Heart left ventricle (tissue), 16 donors: Measurements from ENCODE around the gene LAMP5. TPM values are rescaled to one million over a fixed set of nuclear protein-coding genes. Genes with fewer than 3 reads are reported as not detected.

Source experiments
- ATAC-seq, 4 donors: fragments of 200-7000 bp; cut with Tn5 transposase; one replicate each; pipeline ENCODE4 v1.9.1; 2020 to 2022; ENCODE audit warnings: moderate library complexity in 4 of 4, mild to moderate bottlenecking in 3 of 4, moderate number of reproducible peaks in 1 of 4
- DNase-seq, 5 donors: peaks; one replicate each; pipeline ENCODE4 v3.0.0-alpha.2; 2020
- H3K27ac ChIP-seq, 12 donors: fragments of 200-600 bp; sonication (generic) in 4 of 12; one replicate each; pipeline versions ENCODE4 v1.5.0 to v1.8.0; 2016 to 2022; ENCODE audit warnings: mild to moderate bottlenecking in 2 of 12
- H3K27me3 ChIP-seq, 9 donors: fragments of 200-600 bp; sonication (generic) in 2 of 9; one replicate each; pipeline versions ENCODE4 v1.5.1 to v1.8.0; 2016 to 2022; ENCODE audit warnings: mild to moderate bottlenecking in 3 of 9
- H3K36me3 ChIP-seq, 9 donors: fragments of 200-600 bp; sonication (generic) in 2 of 9; one replicate each; pipeline versions ENCODE4 v1.5.0 to v1.8.0; 2018 to 2022; ENCODE audit warnings: mild to moderate bottlenecking in 2 of 9
- H3K4me1 ChIP-seq, 12 donors: fragments of 200-600 bp; sonication (generic) in 4 of 12; one replicate each; pipeline versions ENCODE4 v1.5.0 to v1.8.0; 2016 to 2022; ENCODE audit warnings: mild to moderate bottlenecking in 3 of 12
- H3K4me3 ChIP-seq, 12 donors: fragments of 200-600 bp; sonication (generic) in 4 of 12; one replicate each; pipeline versions ENCODE4 v1.5.0 to v1.8.0; 2017 to 2022; ENCODE audit warnings: mild to moderate bottlenecking in 9 of 12, moderate library complexity in 4 of 12
- H3K9me3 ChIP-seq, 12 donors: fragments of 200-600 bp; sonication (generic) in 4 of 12; one replicate each; pipeline versions ENCODE4 v1.5.0 to v1.8.0; 2016 to 2022; ENCODE audit warnings: mild to moderate bottlenecking in 1 of 12
- CTCF ChIP-seq, 12 donors: fragments of 200-600 bp; sonication (generic) in 4 of 12; IDR thresholded peaks; one replicate each; pipeline versions ENCODE4 v1.5.0 to v1.8.0; 2018 to 2022; ENCODE audit warnings: antibody characterized with exemption in 12 of 12, mild to moderate bottlenecking in 5 of 12
- POLR2A ChIP-seq, 2 donors: fragments of 450-650 bp; IDR thresholded peaks; one replicate each; pipeline ENCODE4 v1.6.1; 2017; ENCODE audit warnings: antibody characterized with exemption in 2 of 2, mild to moderate bottlenecking in 2 of 2, moderate library complexity in 2 of 2
- WGBS, 4 donors: extraction: QIAGEN DNeasy Blood & Tissue Kit in 2 of 4; methylation state at CpG; one replicate each; pipeline versions ENCODE4 v1.1.5 to v1.1.7; 2013 to 2018; 5-methylcytosine and 5-hydroxymethylcytosine counted together
- intact Hi-C, 10 donors: fragments of 100-400 bp; cut with DNase I; formaldehyde crosslinking; loops; one replicate each; pipeline versions ENCODE4 v1.11.1 to v1.14.2; 2022
- polyA plus RNA-seq, 2 donors: library from polyadenylated mRNA; stranded (reverse); fragments of 200-250 nt; gene quantifications; one replicate each; pipeline ENCODE4 v1.2.3, GENCODE V29; 2013
- total RNA-seq, 9 donors: library from RNA; depleted of rRNA in 2 of 9; stranded (reverse); fragments of >200 nt in 2 of 9; fragmentation: NEBNext Ultra II Directional in 3 of 9; extraction: Animal tissue kit (Norgen Biotek cat#: 25700) in 3 of 9; gene quantifications; one replicate each; pipeline versions ENCODE4 v1.1.0 to v1.2.4, GENCODE V29; 2016 to 2023
- donor health status: ischemic (EF 13 %, LVEDD 7.1; RV severe dilation, severe dysfunction).
- donor health status: healthy with polysubstance abuse.
- donor health status: DM: no; HTN: yes; CAD: no.
- donor health status: DM: no; HTN: no; CAD: no.
- donor health status: ischemic (EF 25% LVEDD 6.9; RV normal size, moderate dysfunction).
- donor health status: ischemic (EF 25% LVEDD 5.7; RV mildly dilated, moderate dysfunction).
- donor health status: healthy.
- donor health status: DM: yes; HTN: yes; CAD: no.
- donor health status: ischemic (EF 35%, LVEDD 5.7; RV mildly dilated, moderate dysfunction).
- donor health status: nonischemic (EF 11% LVEDD 7.7; RV severe dilation, severe dysfunction).
- donor health status: DM: yes; HTN: yes; CAD: no.
- donor health status: PGD.
- donor health status: ischemic (EF 29% LVEDD 5.4; RV normal size, mild dysfunction).
- donor health status: nonischemic (EF 23%, LVEDD 6.1; RV moderate dilation, normal function).

Gene LAMP5
- total and polyA plus RNA-seq, 11 donors: 0.04 to 0.42 (median 0.30) TPM; not detected in 7

GRCh38 chr20:9487231-9487630, 27.2 kb upstream of the LAMP5 start:
- no peak for TF ChIP-seq POLR2A (IDR thresholded peaks at IDR 0.05)
- TF ChIP-seq CTCF (IDR thresholded peaks at IDR 0.05): no peak
- Histone ChIP-seq H3K27me3 (no peaks in the 10 kb centered on the region), H3K36me3 (no peaks in the 10 kb centered on the region), H3K4me1 (peaks cover 0 to 18% (median 0%) of the 10 kb centered on the region in 12 donors), H3K27ac (no peak overlapping the region), H3K4me3 (no peak overlapping the region), H3K9me3 (no peaks in the 10 kb centered on the region)
- DNase-seq (no peak), ATAC-seq (no peak)
- intact Hi-C loops: no loop called here
- WGBS, 4 donors: 89 to 92% (median 90%) methylated on average over 4 of the region's 4 CpGs

DNA sequence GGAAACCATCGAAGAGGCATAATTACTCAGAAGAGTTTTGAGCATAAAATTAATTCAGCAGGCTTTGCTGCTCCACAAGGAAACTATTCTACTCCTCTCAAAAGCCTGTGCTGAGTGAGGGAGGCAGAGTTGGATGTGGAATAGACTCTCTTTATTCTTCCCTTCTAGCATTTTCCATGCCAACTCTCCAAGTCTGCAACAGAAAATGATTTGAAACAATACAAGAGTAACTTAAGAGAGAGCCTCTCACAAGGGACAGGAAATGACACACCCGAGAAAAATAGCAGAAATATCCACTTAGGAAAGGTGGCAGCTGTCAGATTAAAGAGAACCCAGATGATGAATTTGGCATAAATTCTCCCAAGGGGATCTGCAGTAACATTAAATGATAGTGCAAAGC, 26.3 kb upstream of the LAMP5 start:
- DNase-seq (no peak), ATAC-seq (no peak)
- no peak overlapping the region for H3K4me3 ChIP-seq
- H3K36me3 ChIP-seq: no peaks in the 10 kb centered on the region
- H3K27me3 ChIP-seq: no peaks in the 10 kb centered on the region
- WGBS, 4 donors: 51 to 64% (median 60%) methylated on average over 2 of the region's 2 CpGs
- H3K4me1 ChIP-seq: peaks cover 0 to 11% (median 0%) of the 10 kb centered on the region in 12 donors
- no peak overlapping the region for H3K27ac ChIP-seq
- no peaks in the 10 kb centered on the region for H3K9me3 ChIP-seq
- intact Hi-C loops: no loop called here
- TF ChIP-seq POLR2A (IDR thresholded peaks at IDR 0.05): no peak
- no peak for TF ChIP-seq CTCF (IDR thresholded peaks at IDR 0.05)

DNA sequence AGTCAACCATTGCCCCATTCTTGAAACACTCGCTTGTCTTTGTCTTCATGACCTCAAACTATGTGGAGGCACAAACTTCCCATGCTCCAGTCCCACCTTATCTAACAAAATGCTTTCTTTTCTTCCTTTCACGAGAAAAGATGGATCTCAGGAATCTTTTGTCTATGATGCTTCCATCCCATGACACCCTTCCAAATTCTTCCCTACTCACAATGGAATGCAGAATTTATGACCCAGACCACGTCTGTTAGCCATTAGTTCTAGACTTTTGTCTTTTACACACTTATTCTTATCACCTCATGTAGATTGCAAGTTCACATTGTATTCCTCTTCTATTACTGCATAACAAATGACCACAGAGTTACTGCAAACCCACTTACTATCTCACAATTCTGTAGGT, 24.2 kb upstream of the LAMP5 start:
- intact Hi-C loops: no loop called here
- WGBS, 4 donors: 84 to 91% (median 88%) methylated on average over 3 of the region's 3 CpGs
- H3K27ac ChIP-seq: no peak overlapping the region
- DNase-seq (no peak), ATAC-seq (no peak)
- peaks cover 0 to 7% (median 0%) of the 10 kb centered on the region in 12 donors for H3K4me1 ChIP-seq
- H3K27me3 ChIP-seq: no peaks in the 10 kb centered on the region
- no peaks in the 10 kb centered on the region for H3K9me3 ChIP-seq
- H3K36me3 ChIP-seq: no peaks in the 10 kb centered on the region
- H3K4me3 ChIP-seq: no peak overlapping the region
- no peak for TF ChIP-seq CTCF (IDR thresholded peaks at IDR 0.05)

DNA sequence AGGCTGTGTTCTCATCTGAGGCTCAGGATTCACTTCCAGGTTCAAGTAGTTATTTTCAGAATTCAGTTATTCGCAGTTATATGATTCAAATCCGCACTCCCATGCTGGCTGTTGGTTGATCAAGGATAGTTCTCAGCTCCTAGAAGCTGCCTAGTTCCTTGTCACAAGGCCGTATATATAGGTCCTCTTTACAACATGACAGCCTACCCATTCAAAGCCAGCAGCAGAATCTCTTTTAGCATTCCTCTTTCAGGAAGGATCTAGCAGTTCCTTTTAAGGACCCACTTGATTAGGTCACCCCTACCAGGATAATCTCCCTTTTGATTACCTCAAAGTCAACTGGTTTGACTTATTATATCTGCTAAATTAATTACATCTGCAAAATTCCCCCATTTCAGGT, 23.8 kb upstream of the LAMP5 start:
- WGBS, 4 donors: 92 to 98% (median 93%) methylated on average over 3 of the region's 3 CpGs
- Histone ChIP-seq H3K27me3 (no peaks in the 10 kb centered on the region), H3K36me3 (no peaks in the 10 kb centered on the region), H3K4me3 (no peak overlapping the region), H3K4me1 (peaks cover 0 to 4% (median 0%) of the 10 kb centered on the region in 12 donors), H3K27ac (no peak overlapping the region), H3K9me3 (no peaks in the 10 kb centered on the region)
- DNase-seq (no peak), ATAC-seq (no peak)
- no peak for TF ChIP-seq CTCF (IDR thresholded peaks at IDR 0.05)
- TF ChIP-seq POLR2A (IDR thresholded peaks at IDR 0.05): no peak
- intact Hi-C loops: no loop called here
